WI38 (cell line): ENCODE data around the gene LRMDA.

Experiments
- H3K4me3 ChIP-seq: 2 replicates; pipeline ENCODE4 v1.5.1; 2011; ENCODE audit warnings: low read depth, mild to moderate bottlenecking, control low read depth, low read length
- CTCF ChIP-seq: IDR thresholded peaks from 2 replicates; pipeline ENCODE4 v1.5.1; 2012; ENCODE audit warnings: low read depth, mild to moderate bottlenecking, control low read depth, low read length

Gene LRMDA

GRCh38 chr10:75648351-75648750 is 216.9 kb downstream of the LRMDA start:
- no peak overlapping the region for H3K4me3 ChIP-seq
- TF ChIP-seq CTCF = no peak

- no peak overlapping the region for H3K4me3 ChIP-seq
- TF ChIP-seq CTCF = no peak
These were observed 217.4 kb downstream of the LRMDA start for GRCh38 chr10:75648854-75649253.

DNA sequence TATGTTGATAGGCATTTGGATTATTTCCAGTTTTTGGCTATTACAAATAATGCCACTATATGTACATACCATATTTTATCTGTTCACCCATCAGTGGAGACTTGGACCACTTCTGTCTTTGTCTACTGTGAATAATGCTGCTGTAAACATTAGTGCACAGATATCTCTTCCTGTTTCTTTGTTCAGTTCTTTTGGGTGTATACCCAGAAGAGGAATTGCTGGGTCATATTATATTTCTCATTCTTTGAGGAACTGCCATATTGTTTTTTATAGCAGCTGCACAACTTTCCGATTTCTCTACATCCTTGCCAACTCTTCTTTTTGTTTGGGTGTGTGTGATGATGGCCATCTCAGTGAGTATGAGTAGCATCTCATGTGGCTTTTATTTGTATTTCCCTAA is 218.0 kb downstream of the LRMDA start:
- H3K4me3 ChIP-seq = no peak overlapping the region
- TF ChIP-seq CTCF = no peak

GRCh38 chr10:75650648-75651047 is 219.2 kb downstream of the LRMDA start:
- no peak for TF ChIP-seq CTCF
- H3K4me3 ChIP-seq = no peak overlapping the region

DNA sequence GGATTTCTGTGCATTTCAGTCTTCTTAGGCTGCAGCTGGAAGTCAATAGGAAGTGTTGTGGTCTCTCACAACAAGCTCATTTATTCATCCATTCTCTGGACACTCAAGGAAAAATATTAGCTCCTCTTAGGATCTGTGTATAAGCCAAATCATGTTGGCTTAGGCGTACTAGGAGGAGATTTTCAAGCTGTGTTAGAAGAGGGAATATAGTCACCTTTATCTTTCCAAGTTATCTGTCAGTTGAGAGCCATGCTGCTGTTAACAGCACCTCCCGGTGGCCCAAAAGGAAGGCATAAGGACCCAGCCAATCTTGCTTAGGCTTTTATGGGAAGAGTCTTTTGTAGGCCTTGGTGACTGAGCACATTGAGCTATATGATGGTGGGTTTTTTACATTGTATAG is 220.0 kb downstream of the LRMDA start:
- no peak for TF ChIP-seq CTCF
- no peak overlapping the region for H3K4me3 ChIP-seq

DNA sequence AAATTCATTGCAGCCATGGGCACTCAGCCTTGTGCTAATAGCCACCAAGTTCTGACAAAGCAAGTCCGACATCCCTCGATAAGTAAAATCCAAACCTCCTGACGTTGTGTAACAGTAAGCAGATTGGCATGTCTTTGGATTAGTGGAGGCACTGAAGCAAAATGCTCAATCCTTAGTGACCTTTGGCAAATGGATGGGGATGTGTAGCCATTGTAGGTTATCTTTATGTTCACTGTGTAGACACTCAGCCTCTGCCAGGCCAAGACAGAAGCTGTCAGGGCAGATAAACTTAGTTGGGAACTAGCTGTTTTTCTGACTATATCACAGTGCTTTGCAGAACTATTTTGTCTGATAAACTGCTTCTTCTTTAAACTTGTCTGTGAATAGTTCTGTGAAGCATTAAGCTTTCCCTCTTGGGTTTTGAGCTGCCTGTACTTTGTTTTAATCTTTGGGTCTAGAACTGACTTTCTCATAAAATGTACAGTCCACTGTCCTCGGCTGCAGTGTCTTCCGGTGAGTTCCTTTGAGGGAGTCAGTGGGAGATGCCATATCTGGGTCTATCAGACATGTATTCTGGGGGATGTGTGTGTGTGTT is 220.8 kb downstream of the LRMDA start:
- no peak for TF ChIP-seq CTCF
- no peak overlapping the region for H3K4me3 ChIP-seq

DNA sequence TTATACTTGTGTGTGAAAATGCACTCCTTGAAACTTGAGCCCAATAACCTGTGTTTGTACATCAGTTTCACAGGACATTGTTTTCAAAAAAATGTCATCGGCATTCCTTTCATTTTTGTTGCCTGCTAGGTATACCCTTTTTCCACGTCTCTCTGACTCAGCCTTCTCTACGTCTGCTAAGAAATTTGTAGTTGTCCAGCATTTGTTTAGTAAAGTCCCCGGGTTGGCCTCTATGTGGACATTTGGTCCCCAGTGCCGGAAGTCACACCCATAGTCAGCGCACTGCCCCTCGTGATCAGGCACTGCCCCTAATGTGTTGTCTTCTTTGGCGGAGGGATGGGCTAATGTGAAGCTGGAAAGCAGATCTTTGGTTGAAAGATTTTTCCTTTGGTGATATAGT is 222.3 kb downstream of the LRMDA start:
- no peak for TF ChIP-seq CTCF
- no peak overlapping the region for H3K4me3 ChIP-seq
